Muscle layer of duodenum (tissue), 2 donors: ENCODE data around the gene SYVN1.
A peak's percentile ranks its signal among the peaks of the same experiment; 100 is the strongest.

Experiments
- H3K27ac ChIP-seq: one replicate; pipeline ENCODE4 v1.7.0; 2013; ENCODE audit warnings: mild to moderate bottlenecking, low read length
- H3K27me3 ChIP-seq: one replicate; pipeline ENCODE4 v1.7.0; 2013; ENCODE audit warnings: low read depth, mild to moderate bottlenecking, control low read depth, low read length
- H3K36me3 ChIP-seq, 2 donors: one replicate each; pipeline ENCODE4 v1.7.0; 2013; ENCODE audit warnings: low read length in 2 of 2, control low read depth in 1 of 2, mild to moderate bottlenecking in 1 of 2; ENCODE audit not compliant: insufficient read depth in 2 of 2, control insufficient read depth in 1 of 2
- H3K4me1 ChIP-seq, 2 donors: one replicate each; pipeline ENCODE4 v1.7.0; 2013; ENCODE audit warnings: low read length in 2 of 2, mild to moderate bottlenecking in 2 of 2, control low read depth in 1 of 2, moderate library complexity in 1 of 2; ENCODE audit not compliant: insufficient read depth in 2 of 2, control insufficient read depth in 1 of 2
- H3K4me3 ChIP-seq, 2 donors: one replicate each; pipeline ENCODE4 v1.7.0; 2013; ENCODE audit warnings: low read length in 2 of 2, low read depth in 1 of 2, mild to moderate bottlenecking in 1 of 2
- H3K9me3 ChIP-seq, 2 donors: one replicate each; pipeline ENCODE4 v1.7.0; 2013; ENCODE audit warnings: low read length in 2 of 2, control low read depth in 1 of 2, mild to moderate bottlenecking in 1 of 2; ENCODE audit not compliant: control insufficient read depth in 1 of 2
- donor health status: healthy.

The SYVN1 gene

GRCh38 chr11:65107751-65108468, 26.4 kb downstream of the SYVN1 start:
- Histone ChIP-seq H3K4me3 (no peak overlapping the region), H3K9me3 (no peaks in the 10 kb centered on the region), H3K27me3 (no peaks in the 10 kb centered on the region), H3K27ac (no peak overlapping the region), H3K36me3 (peaks cover 0 to 32% of the 10 kb centered on the region in 2 donors), H3K4me1 (peaks cover 0 to 26% of the 10 kb centered on the region in 2 donors)

- Histone ChIP-seq H3K27ac (no peak overlapping the region), H3K36me3 (peaks cover 0 to 32% of the 10 kb centered on the region in 2 donors), H3K9me3 (no peaks in the 10 kb centered on the region), H3K4me3 (no peak overlapping the region), H3K27me3 (no peaks in the 10 kb centered on the region), H3K4me1 (peaks cover 0 to 18% of the 10 kb centered on the region in 2 donors)
Observed at GRCh38 chr11:65107078-65107477, 27.2 kb downstream of the SYVN1 start.

GRCh38 chr11:65104628-65105027, 29.7 kb downstream of the SYVN1 start:
- Histone ChIP-seq H3K27ac (no peak overlapping the region), H3K4me1 (no peaks in the 10 kb centered on the region), H3K4me3 (no peak overlapping the region), H3K27me3 (no peaks in the 10 kb centered on the region), H3K36me3 (peaks cover 0 to 28% of the 10 kb centered on the region in 2 donors), H3K9me3 (no peaks in the 10 kb centered on the region)

- Histone ChIP-seq H3K4me3 (no peak overlapping the region), H3K27ac (no peak overlapping the region), H3K36me3 (peaks cover under 1 to 18% of the 10 kb centered on the region in 2 donors), H3K4me1 (no peaks in the 10 kb centered on the region), H3K27me3 (no peaks in the 10 kb centered on the region), H3K9me3 (no peaks in the 10 kb centered on the region)
Observed at GRCh38 chr11:65103476-65103875, 30.8 kb downstream of the SYVN1 start.

GRCh38 chr11:65102142-65103095, 31.9 kb downstream of the SYVN1 start:
- Histone ChIP-seq H3K4me3 (no peak overlapping the region), H3K27ac (no peak overlapping the region), H3K27me3 (no peaks in the 10 kb centered on the region), H3K36me3 (peaks cover 5 to 10% of the 10 kb centered on the region in 2 donors), H3K4me1 (peaks cover 0 to under 1% of the 10 kb centered on the region in 2 donors), H3K9me3 (no peaks in the 10 kb centered on the region)

DNA sequence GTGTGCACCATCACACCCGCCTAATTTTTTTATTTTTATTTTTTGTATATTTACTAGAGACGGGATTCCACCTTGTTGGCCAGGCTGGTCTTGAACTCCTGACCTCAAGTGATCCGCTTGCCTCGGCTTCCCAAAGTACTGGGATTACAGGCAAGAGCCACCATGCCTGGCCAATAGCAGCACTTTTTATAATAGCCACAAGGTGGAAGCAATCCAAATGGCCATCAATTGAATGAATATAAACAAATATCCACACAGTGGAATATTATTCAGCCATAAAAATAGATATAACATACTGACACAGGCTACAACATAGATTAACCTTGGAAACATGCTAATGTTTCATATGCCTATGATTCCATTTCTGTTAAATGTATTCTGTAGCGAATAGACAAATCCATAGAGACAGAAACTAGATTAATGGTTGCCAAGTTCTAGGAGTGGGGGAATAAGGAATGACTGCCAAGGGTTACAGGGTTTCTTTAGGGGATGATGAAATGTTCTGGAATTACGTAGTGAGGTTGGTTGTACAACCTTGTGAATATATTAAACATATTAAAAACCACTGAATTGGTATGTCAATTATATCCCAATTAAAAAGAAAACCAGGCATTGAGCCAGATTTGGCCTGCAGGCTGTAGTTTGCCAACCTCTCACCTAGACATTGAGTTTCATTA, 33.5 kb downstream of the SYVN1 start:
- Histone ChIP-seq H3K27ac (no peak overlapping the region), H3K27me3 (no peaks in the 10 kb centered on the region), H3K4me1 (peaks cover 5 to 10% of the 10 kb centered on the region in 2 donors), H3K36me3 (peaks cover 4 to 5% of the 10 kb centered on the region in 2 donors), H3K4me3 (no peak overlapping the region), H3K9me3 (no peaks in the 10 kb centered on the region)

DNA sequence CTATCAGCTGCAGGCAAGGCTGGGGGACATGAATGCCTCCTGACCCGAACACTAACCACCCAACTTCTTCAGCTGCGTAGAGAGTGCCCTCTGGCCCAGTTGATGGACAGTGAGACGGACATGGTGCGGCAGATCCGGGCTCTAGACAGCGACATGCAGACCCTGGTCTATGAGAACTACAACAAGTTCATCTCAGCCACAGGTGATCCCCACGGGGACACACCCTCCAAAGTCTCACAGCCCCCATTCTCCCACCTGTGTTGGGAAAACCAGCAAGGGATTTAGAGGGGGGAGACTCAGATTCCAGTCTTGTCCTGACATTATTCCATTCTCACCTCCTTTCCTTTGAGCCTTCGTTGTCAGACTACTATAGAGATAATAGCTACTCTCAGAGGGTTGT, 37.4 kb downstream of the SYVN1 start:
- Histone ChIP-seq H3K9me3 (no peaks in the 10 kb centered on the region), H3K36me3 (peaks cover 4 to 5% of the 10 kb centered on the region in 2 donors), H3K27ac (peak overlapping the region; percentile 80), H3K27me3 (no peaks in the 10 kb centered on the region), H3K4me3 (peak overlapping the region; percentile 75 to 91), H3K4me1 (peaks cover 5 to 13% of the 10 kb centered on the region in 2 donors)

DNA sequence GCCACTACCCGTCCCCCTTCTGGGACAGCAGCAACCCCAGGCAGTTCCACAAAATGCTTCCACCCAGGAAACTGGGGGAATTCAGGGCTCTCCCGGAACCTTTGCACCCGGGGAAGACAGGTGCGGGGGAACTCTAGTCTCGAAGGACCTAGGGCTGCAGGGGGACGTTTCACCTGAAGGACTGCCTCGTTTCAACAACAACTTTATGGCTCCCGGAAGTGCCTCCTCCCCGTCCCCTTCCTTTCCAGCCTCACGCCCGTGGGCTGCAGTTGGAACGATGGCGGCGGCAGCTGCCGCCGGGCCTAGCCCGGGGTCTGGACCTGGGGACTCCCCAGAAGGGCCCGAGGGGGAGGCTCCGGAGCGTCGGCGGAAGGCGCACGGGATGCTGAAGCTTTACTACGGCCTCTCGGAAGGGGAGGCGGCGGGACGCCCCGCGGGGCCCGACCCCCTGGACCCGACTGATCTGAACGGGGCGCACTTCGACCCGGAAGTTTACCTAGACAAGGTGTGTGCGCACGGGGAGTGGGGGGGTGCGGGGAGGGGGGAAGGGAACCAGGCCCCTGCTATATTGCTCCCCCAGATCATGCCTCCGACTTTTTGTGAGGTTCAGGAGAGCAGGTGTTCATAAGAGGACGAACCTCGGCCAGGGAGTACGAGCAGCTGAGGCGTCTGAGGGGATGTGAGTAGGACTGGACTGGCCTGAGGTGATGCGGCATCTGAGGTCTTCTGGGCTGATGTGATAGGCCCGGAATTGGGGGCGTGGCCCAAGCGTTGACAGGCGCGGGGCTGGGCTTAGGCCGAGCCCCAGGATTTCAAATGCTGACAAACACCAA, 38.1 kb downstream of the SYVN1 start, which contains the start of gene VPS51:
VPS51 (plus strand) TSS at position 241 of the 833 bp plus-strand sequence; CDS start at position 278, 37 bp downstream.
- Histone ChIP-seq H3K4me3 (peak within 1 kb of the TSS; percentile 75 to 91), H3K9me3 (no peaks in the 10 kb centered on the region), H3K27ac (peak within 1 kb of the TSS; percentile 80), H3K36me3 (peaks cover 4 to 5% of the 10 kb centered on the region in 2 donors), H3K27me3 (no peaks in the 10 kb centered on the region), H3K4me1 (peaks cover 5 to 13% of the 10 kb centered on the region in 2 donors)

DNA sequence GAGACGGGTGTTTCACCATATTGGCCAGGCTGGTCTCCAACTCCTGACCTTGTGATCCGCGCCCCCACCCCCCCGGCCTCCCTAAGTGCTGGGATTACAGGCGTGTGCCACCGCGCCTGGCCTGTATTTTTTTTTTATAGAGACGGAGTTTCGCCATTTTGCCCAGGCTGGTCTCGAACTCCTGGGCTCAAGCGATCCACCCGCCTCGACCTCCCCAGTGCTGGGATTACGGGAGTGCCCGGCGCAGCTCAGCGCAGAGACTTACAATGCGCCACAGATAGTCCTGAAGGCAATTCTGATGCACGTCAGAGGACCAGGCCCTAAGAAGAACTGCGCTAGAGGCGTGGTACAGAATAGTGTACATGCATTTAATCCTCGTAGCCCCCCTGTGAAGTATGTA, 38.9 kb downstream of the SYVN1 start:
- Histone ChIP-seq H3K9me3 (no peaks in the 10 kb centered on the region), H3K27me3 (no peaks in the 10 kb centered on the region), H3K36me3 (peaks cover 4 to 5% of the 10 kb centered on the region in 2 donors), H3K4me1 (peaks cover 5 to 13% of the 10 kb centered on the region in 2 donors), H3K4me3 (peak overlapping the region; percentile 75 to 91), H3K27ac (peak overlapping the region; percentile 80)

- H3K27ac ChIP-seq: no peak overlapping the region
- H3K4me1 ChIP-seq: peaks cover 0 to 3% of the 10 kb centered on the region in 2 donors
- H3K9me3 ChIP-seq: no peaks in the 10 kb centered on the region
- H3K4me3 ChIP-seq: no peak overlapping the region
- H3K36me3 ChIP-seq: peaks cover 10 to 42% of the 10 kb centered on the region in 2 donors
- H3K27me3 ChIP-seq: no peaks in the 10 kb centered on the region
Observed at GRCh38 chr11:65090628-65091027, 43.7 kb downstream of the SYVN1 start.
